Heart left ventricle (tissue), 16 donors: Measurements from ENCODE around the gene KSR2. TPM values are rescaled to one million over a fixed set of nuclear protein-coding genes. Genes with fewer than 3 reads are reported as not detected.

ENCODE experiments used
- ATAC-seq, 4 donors: fragments of 200-7000 bp; cut with Tn5 transposase; one replicate each; pipeline ENCODE4 v1.9.1; 2020 to 2022; ENCODE audit warnings: moderate library complexity in 4 of 4, mild to moderate bottlenecking in 3 of 4, moderate number of reproducible peaks in 1 of 4
- DNase-seq, 5 donors: peaks; one replicate each; pipeline ENCODE4 v3.0.0-alpha.2; 2020
- H3K27ac ChIP-seq, 12 donors: fragments of 200-600 bp; sonication (generic) in 4 of 12; one replicate each; pipeline versions ENCODE4 v1.5.0 to v1.8.0; 2016 to 2022; ENCODE audit warnings: mild to moderate bottlenecking in 2 of 12
- H3K27me3 ChIP-seq, 9 donors: fragments of 200-600 bp; sonication (generic) in 2 of 9; one replicate each; pipeline versions ENCODE4 v1.5.1 to v1.8.0; 2016 to 2022; ENCODE audit warnings: mild to moderate bottlenecking in 3 of 9
- H3K36me3 ChIP-seq, 9 donors: fragments of 200-600 bp; sonication (generic) in 2 of 9; one replicate each; pipeline versions ENCODE4 v1.5.0 to v1.8.0; 2018 to 2022; ENCODE audit warnings: mild to moderate bottlenecking in 2 of 9
- H3K4me1 ChIP-seq, 12 donors: fragments of 200-600 bp; sonication (generic) in 4 of 12; one replicate each; pipeline versions ENCODE4 v1.5.0 to v1.8.0; 2016 to 2022; ENCODE audit warnings: mild to moderate bottlenecking in 3 of 12
- H3K4me3 ChIP-seq, 12 donors: fragments of 200-600 bp; sonication (generic) in 4 of 12; one replicate each; pipeline versions ENCODE4 v1.5.0 to v1.8.0; 2017 to 2022; ENCODE audit warnings: mild to moderate bottlenecking in 9 of 12, moderate library complexity in 4 of 12
- H3K9me3 ChIP-seq, 12 donors: fragments of 200-600 bp; sonication (generic) in 4 of 12; one replicate each; pipeline versions ENCODE4 v1.5.0 to v1.8.0; 2016 to 2022; ENCODE audit warnings: mild to moderate bottlenecking in 1 of 12
- CTCF ChIP-seq, 12 donors: fragments of 200-600 bp; sonication (generic) in 4 of 12; IDR thresholded peaks; one replicate each; pipeline versions ENCODE4 v1.5.0 to v1.8.0; 2018 to 2022; ENCODE audit warnings: antibody characterized with exemption in 12 of 12, mild to moderate bottlenecking in 5 of 12
- POLR2A ChIP-seq, 2 donors: fragments of 450-650 bp; IDR thresholded peaks; one replicate each; pipeline ENCODE4 v1.6.1; 2017; ENCODE audit warnings: antibody characterized with exemption in 2 of 2, mild to moderate bottlenecking in 2 of 2, moderate library complexity in 2 of 2
- WGBS, 4 donors: extraction: QIAGEN DNeasy Blood & Tissue Kit in 2 of 4; methylation state at CpG; one replicate each; pipeline versions ENCODE4 v1.1.5 to v1.1.7; 2013 to 2018; 5-methylcytosine and 5-hydroxymethylcytosine counted together
- intact Hi-C, 10 donors: fragments of 100-400 bp; cut with DNase I; formaldehyde crosslinking; loops; one replicate each; pipeline versions ENCODE4 v1.11.1 to v1.14.2; 2022
- polyA plus RNA-seq, 2 donors: library from polyadenylated mRNA; stranded (reverse); fragments of 200-250 nt; gene quantifications; one replicate each; pipeline ENCODE4 v1.2.3, GENCODE V29; 2013
- total RNA-seq, 9 donors: library from RNA; depleted of rRNA in 2 of 9; stranded (reverse); fragments of >200 nt in 2 of 9; fragmentation: NEBNext Ultra II Directional in 3 of 9; extraction: Animal tissue kit (Norgen Biotek cat#: 25700) in 3 of 9; gene quantifications; one replicate each; pipeline versions ENCODE4 v1.1.0 to v1.2.4, GENCODE V29; 2016 to 2023
- donor health status: ischemic (EF 13 %, LVEDD 7.1; RV severe dilation, severe dysfunction).
- donor health status: healthy with polysubstance abuse.
- donor health status: DM: no; HTN: yes; CAD: no.
- donor health status: DM: no; HTN: no; CAD: no.
- donor health status: ischemic (EF 25% LVEDD 6.9; RV normal size, moderate dysfunction).
- donor health status: ischemic (EF 25% LVEDD 5.7; RV mildly dilated, moderate dysfunction).
- donor health status: healthy.
- donor health status: DM: yes; HTN: yes; CAD: no.
- donor health status: ischemic (EF 35%, LVEDD 5.7; RV mildly dilated, moderate dysfunction).
- donor health status: nonischemic (EF 11% LVEDD 7.7; RV severe dilation, severe dysfunction).
- donor health status: DM: yes; HTN: yes; CAD: no.
- donor health status: PGD.
- donor health status: ischemic (EF 29% LVEDD 5.4; RV normal size, mild dysfunction).
- donor health status: nonischemic (EF 23%, LVEDD 6.1; RV moderate dilation, normal function).

Gene KSR2
- total and polyA plus RNA-seq, 11 donors, result under 0.01 to 0.02 (median 0.02) TPM; not detected in 8

GRCh38 chr12:117490130-117490529 is 478.7 kb downstream of the KSR2 start:
- TF ChIP-seq CTCF (IDR thresholded peaks at IDR 0.05) (no peak), POLR2A (IDR thresholded peaks at IDR 0.05) (no peak)

GRCh38 chr12:117489671-117490070 is 479.1 kb downstream of the KSR2 start:
- no peak for ATAC-seq
- no peaks in the 10 kb centered on the region for H3K9me3 ChIP-seq
- H3K4me3 ChIP-seq, result no peak overlapping the region
- 85 to 94% (median 86%) methylated on average over 3 of the region's 3 CpGs for WGBS, 4 donors
- peaks cover 0 to 4% (median 0%) of the 10 kb centered on the region in 12 donors for H3K4me1 ChIP-seq
- no peak for DNase-seq
- no peak overlapping the region for H3K27ac ChIP-seq
- no peaks in the 10 kb centered on the region for H3K27me3 ChIP-seq
- H3K36me3 ChIP-seq, result no peaks in the 10 kb centered on the region
- intact Hi-C loops, result no loop called here
- no peak for TF ChIP-seq CTCF (IDR thresholded peaks at IDR 0.05)

More at GRCh38 chr12:117490130-117490529, 478.7 kb downstream of the KSR2 start:
- WGBS, 4 donors, result 82 to 86% (median 84%) methylated on average over 3 of the region's 3 CpGs
- DNase-seq (no peak), ATAC-seq (no peak)
- Histone ChIP-seq H3K4me3 (no peak overlapping the region), H3K9me3 (no peaks in the 10 kb centered on the region), H3K27ac (no peak overlapping the region), H3K4me1 (peaks cover 0 to 4% (median 0%) of the 10 kb centered on the region in 12 donors), H3K36me3 (no peaks in the 10 kb centered on the region), H3K27me3 (no peaks in the 10 kb centered on the region)
- intact Hi-C loops, result no loop called here

GRCh38 chr12:117486840-117487659 is 481.7 kb downstream of the KSR2 start:
- DNase-seq (peak in 3 of 5 donors; percentile 17 to 75 (median 69)), ATAC-seq (peak in 3 of 4 donors; percentile 57 to 97 (median 86))
- Histone ChIP-seq H3K4me1 (peaks cover 0 to 4% (median 0%) of the 10 kb centered on the region in 12 donors), H3K9me3 (peaks cover 0 to 3% (median 0%) of the 10 kb centered on the region in 12 donors), H3K36me3 (no peaks in the 10 kb centered on the region), H3K27me3 (no peaks in the 10 kb centered on the region), H3K27ac (no peak overlapping the region), H3K4me3 (no peak overlapping the region)
- intact Hi-C loops, result no loop called here
- WGBS, 4 donors, result 46 to 59% (median 47%) methylated on average over 5 of the region's 5 CpGs
- no peak for TF ChIP-seq CTCF (IDR thresholded peaks at IDR 0.05)
- TF ChIP-seq POLR2A (IDR thresholded peaks at IDR 0.05), result no peak

- Histone ChIP-seq H3K27ac (no peak overlapping the region), H3K9me3 (peaks cover 0 to 11% (median 0%) of the 10 kb centered on the region in 12 donors), H3K36me3 (no peaks in the 10 kb centered on the region), H3K4me3 (no peak overlapping the region), H3K27me3 (no peaks in the 10 kb centered on the region), H3K4me1 (peaks cover 0 to 4% (median 0%) of the 10 kb centered on the region in 12 donors)
- intact Hi-C loops, result no loop called here
- no peak for ATAC-seq
- no peak for DNase-seq
- TF ChIP-seq CTCF (IDR thresholded peaks at IDR 0.05) (no peak), POLR2A (IDR thresholded peaks at IDR 0.05) (no peak)
- 58 to 64% (median 62%) methylated on average over 10 of the region's 10 CpGs for WGBS, 4 donors
Measured at GRCh38 chr12:117485984-117486839, 482.6 kb downstream of the KSR2 start.
